Activated CD4-positive, alpha-beta T cell treated with anti-CD3 and anti-CD28 coated beads, Interleukin-2, amount 10 ng/mL, durations not matched to agents 7 days and 5 days (primary cell): ENCODE results near the gene TBC1D1. TPM values are rescaled to one million over a fixed set of nuclear protein-coding genes. Genes with fewer than 3 reads are reported as not detected.

Source experiments
- CTCF ChIA-PET: fragments of 350-600 bp; sonication (Branson Sonifier 250); formaldehyde crosslinking; loops from one replicate; lab custom pipeline; 2021; ENCODE audit warnings: antibody characterized with exemption; lab: Charles Lee
- POLR2A ChIA-PET: fragments of 350-600 bp; sonication (Branson Sonifier 250); formaldehyde crosslinking; loops from one replicate; lab custom pipeline; 2021; ENCODE audit warnings: antibody characterized with exemption; lab: Charles Lee
- DNase-seq: peaks from one replicate; pipeline ENCODE4 v3.0.0-alpha.2; 2020
- H3K27ac Mint-ChIP-seq: one replicate; pipeline ENCODE4 v1.8.0; 2021; ENCODE audit warnings: mild to moderate bottlenecking, moderate library complexity, mixed read lengths
- H3K27me3 Mint-ChIP-seq: one replicate; pipeline ENCODE4 v1.8.0; 2021; ENCODE audit warnings: mixed read lengths
- H3K36me3 Mint-ChIP-seq: one replicate; pipeline ENCODE4 v1.8.0; 2021; ENCODE audit warnings: low read depth, mixed read lengths
- H3K4me1 Mint-ChIP-seq: one replicate; pipeline ENCODE4 v1.8.0; 2021; ENCODE audit warnings: mixed read lengths
- H3K4me3 Mint-ChIP-seq: one replicate; pipeline ENCODE4 v1.8.0; 2021; ENCODE audit warnings: mild to moderate bottlenecking, moderate library complexity, mixed read lengths
- H3K9me3 Mint-ChIP-seq: one replicate; pipeline ENCODE4 v1.8.0; 2021; ENCODE audit warnings: mixed read lengths
- total RNA-seq, 2 experiments: library from RNA; stranded (reverse); gene quantifications; one replicate each; pipeline ENCODE4 v1.2.3, GENCODE V29; 2021

Gene TBC1D1
- total RNA-seq, 2 experiments from 2014 or later: 73.9 to 99.1 TPM

DNA sequence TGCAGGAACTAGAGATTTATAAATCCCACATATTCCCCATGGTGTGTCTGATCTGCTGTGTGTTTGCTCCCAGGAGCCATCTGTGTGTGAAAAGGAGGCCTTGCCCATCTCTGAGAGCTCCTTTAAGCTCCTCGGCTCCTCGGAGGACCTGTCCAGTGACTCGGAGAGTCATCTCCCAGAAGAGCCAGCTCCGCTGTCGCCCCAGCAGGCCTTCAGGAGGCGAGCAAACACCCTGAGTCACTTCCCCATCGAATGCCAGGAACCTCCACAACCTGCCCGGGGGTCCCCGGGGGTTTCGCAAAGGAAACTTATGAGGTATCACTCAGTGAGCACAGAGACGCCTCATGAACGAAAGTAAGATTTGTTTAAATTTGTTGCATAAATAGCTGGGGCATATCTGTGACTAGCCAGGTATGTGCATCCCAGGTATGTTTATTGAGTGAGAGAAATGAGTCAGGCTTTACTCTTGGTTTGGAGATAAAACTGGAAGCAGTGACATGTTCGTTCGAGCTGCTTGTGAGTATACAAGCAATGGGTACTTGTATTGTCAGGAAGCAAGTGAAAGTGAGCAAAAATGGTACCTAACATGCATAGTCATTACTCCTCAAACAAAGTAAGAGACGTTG is 158.8 kb downstream of the TBC1D1 start:
- no peak for DNase-seq
- Mint-ChIP-seq H3K27ac (no peak overlapping the region), H3K4me1 (no peaks in the 10 kb centered on the region), H3K36me3 (peaks cover 39% of the 10 kb centered on the region), H3K9me3 (no peaks in the 10 kb centered on the region), H3K4me3 (no peak overlapping the region), H3K27me3 (no peaks in the 10 kb centered on the region)
- ChIA-PET CTCF (interaction anchor here (1.2 kb wide), 1 partner anchor 448 kb away, joined by 3 read pairs; no protein-coding TSS in a partner anchor), POLR2A (no interaction called here)

- Mint-ChIP-seq H3K27ac (no peak overlapping the region), H3K9me3 (no peaks in the 10 kb centered on the region), H3K4me1 (no peaks in the 10 kb centered on the region), H3K4me3 (no peak overlapping the region), H3K36me3 (peaks cover 39% of the 10 kb centered on the region), H3K27me3 (no peaks in the 10 kb centered on the region)
- no peak for DNase-seq
- POLR2A ChIA-PET: no interaction called here
- CTCF ChIA-PET: interaction anchor here (0.6 to 1.3 kb wide), 3 partner anchors 16 to 705 kb away, joined by 3 to 5 read pairs (median 5); no protein-coding TSS in a partner anchor
These were observed 159.9 kb downstream of the TBC1D1 start for GRCh38 chr4:38050560-38051350.

DNA sequence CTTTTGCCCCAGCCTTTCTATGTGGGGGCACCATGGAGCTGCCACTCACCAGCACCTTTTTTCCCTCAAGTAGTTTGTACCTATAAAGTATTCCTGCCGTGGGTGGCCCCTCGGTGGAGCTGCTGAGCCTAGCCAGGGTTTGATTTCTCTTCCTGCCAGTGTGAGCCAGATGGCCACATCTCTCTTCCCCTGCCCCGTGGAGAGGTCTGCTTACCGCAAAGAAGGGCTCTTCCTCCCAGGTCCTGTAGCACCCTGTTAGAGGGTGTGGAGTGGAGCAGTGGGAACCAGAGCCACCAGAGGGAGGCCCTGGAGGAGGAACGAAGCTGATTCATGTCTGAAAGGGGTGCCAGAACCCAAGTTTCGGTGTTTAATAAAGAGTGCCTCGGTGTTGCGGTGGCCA is 164.7 kb downstream of the TBC1D1 start:
- Mint-ChIP-seq H3K36me3 (peaks cover 45% of the 10 kb centered on the region), H3K9me3 (no peaks in the 10 kb centered on the region), H3K27me3 (no peaks in the 10 kb centered on the region), H3K4me1 (no peaks in the 10 kb centered on the region), H3K4me3 (no peak overlapping the region), H3K27ac (no peak overlapping the region)
- DNase-seq: no peak
- ChIA-PET POLR2A (no interaction called here), CTCF (interaction anchor here (0.6 to 0.7 kb wide), 2 partner anchors 42 to 303 kb away, joined by 3 read pairs; no protein-coding TSS in a partner anchor)

- DNase-seq: no peak
- Mint-ChIP-seq H3K4me3 (no peak overlapping the region), H3K36me3 (peaks cover 43% of the 10 kb centered on the region), H3K4me1 (no peaks in the 10 kb centered on the region), H3K27me3 (no peaks in the 10 kb centered on the region), H3K9me3 (no peaks in the 10 kb centered on the region), H3K27ac (no peak overlapping the region)
- ChIA-PET POLR2A (no interaction called here), CTCF (interaction anchor here (0.6 to 0.7 kb wide), 2 partner anchors 42 to 304 kb away, joined by 3 read pairs; no protein-coding TSS in a partner anchor)
These were observed 165.3 kb downstream of the TBC1D1 start for GRCh38 chr4:38056011-38056685.

- Mint-ChIP-seq H3K36me3 (peaks cover 52% of the 10 kb centered on the region), H3K27ac (no peak overlapping the region), H3K4me3 (no peak overlapping the region), H3K9me3 (no peaks in the 10 kb centered on the region), H3K27me3 (no peaks in the 10 kb centered on the region), H3K4me1 (peaks cover 15% of the 10 kb centered on the region)
- CTCF ChIA-PET: no interaction called here
- POLR2A ChIA-PET: no interaction called here
- no peak for DNase-seq
These were observed 167.3 kb downstream of the TBC1D1 start for GRCh38 chr4:38058151-38058550.

- Mint-ChIP-seq H3K4me3 (no peak overlapping the region), H3K27ac (no peak overlapping the region), H3K36me3 (peaks cover 44% of the 10 kb centered on the region), H3K9me3 (no peaks in the 10 kb centered on the region), H3K27me3 (no peaks in the 10 kb centered on the region), H3K4me1 (peaks cover 16% of the 10 kb centered on the region)
- DNase-seq: no peak
- ChIA-PET POLR2A (no interaction called here), CTCF (interaction anchor here (0.5 to 1.6 kb wide), 2 partner anchors 119 to 800 kb away, joined by 4 read pairs; no protein-coding TSS in a partner anchor)
These were observed 170.0 kb downstream of the TBC1D1 start for GRCh38 chr4:38060829-38061431.

GRCh38 chr4:38062088-38062775 is 171.3 kb downstream of the TBC1D1 start:
- peak; percentile 74 for DNase-seq
- H3K27ac Mint-ChIP-seq: peak overlapping the region; percentile 78
- peaks cover 16% of the 10 kb centered on the region for H3K4me1 Mint-ChIP-seq
- peak overlapping the region; percentile 69 for H3K4me3 Mint-ChIP-seq
- peaks cover 38% of the 10 kb centered on the region for H3K36me3 Mint-ChIP-seq
- POLR2A ChIA-PET: no interaction called here
- H3K9me3 Mint-ChIP-seq: no peaks in the 10 kb centered on the region
- CTCF ChIA-PET: interaction anchor here (0.5 to 1.6 kb wide), 10 partner anchors 16 to 1818 kb away, joined by 3 to 8 read pairs (median 4); no protein-coding TSS in a partner anchor
- H3K27me3 Mint-ChIP-seq: no peaks in the 10 kb centered on the region

GRCh38 chr4:38062776-38063097 is 171.9 kb downstream of the TBC1D1 start:
- H3K9me3 Mint-ChIP-seq: no peaks in the 10 kb centered on the region
- H3K27me3 Mint-ChIP-seq: no peaks in the 10 kb centered on the region
- no peak for DNase-seq
- peak overlapping the region; percentile 12 for H3K4me3 Mint-ChIP-seq
- H3K27ac Mint-ChIP-seq: no peak overlapping the region
- H3K36me3 Mint-ChIP-seq: peaks cover 36% of the 10 kb centered on the region
- H3K4me1 Mint-ChIP-seq: peaks cover 16% of the 10 kb centered on the region
- POLR2A ChIA-PET: no interaction called here
- CTCF ChIA-PET: interaction anchor here (0.5 to 1.6 kb wide), 10 partner anchors 16 to 1818 kb away, joined by 3 to 8 read pairs (median 4); no protein-coding TSS in a partner anchor

- CTCF ChIA-PET: interaction anchor here (1.2 kb wide), 1 partner anchor 115 kb away, joined by 3 read pairs; no protein-coding TSS in a partner anchor
- Mint-ChIP-seq H3K9me3 (no peaks in the 10 kb centered on the region), H3K4me3 (no peak overlapping the region), H3K27ac (no peak overlapping the region), H3K27me3 (no peaks in the 10 kb centered on the region), H3K36me3 (peaks cover 31% of the 10 kb centered on the region), H3K4me1 (peaks cover 32% of the 10 kb centered on the region)
- POLR2A ChIA-PET: no interaction called here
- no peak for DNase-seq
These were observed 174.3 kb downstream of the TBC1D1 start for GRCh38 chr4:38065176-38065575.

DNA sequence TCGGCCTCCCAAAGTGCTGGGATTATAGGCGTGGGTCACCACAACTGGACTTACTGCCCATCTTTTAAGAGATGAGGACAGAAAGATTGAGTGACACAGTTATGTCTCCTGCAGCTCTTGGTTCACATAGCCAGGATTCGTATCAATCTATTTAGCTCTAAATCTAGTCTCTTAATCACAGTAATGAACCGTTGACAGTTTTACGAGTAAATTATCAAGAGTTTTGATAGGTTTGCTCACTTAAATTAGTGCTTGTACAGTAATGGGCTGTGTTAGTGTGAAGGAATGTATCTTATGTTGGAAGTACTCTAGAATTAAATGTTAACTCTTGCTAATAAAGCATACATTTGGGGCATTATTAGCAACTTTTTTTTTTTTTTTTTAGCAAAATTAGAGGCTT is 175.0 kb downstream of the TBC1D1 start:
- ChIA-PET CTCF (interaction anchor here (1.2 kb wide), 1 partner anchor 15 kb away, joined by 3 read pairs; no protein-coding TSS in a partner anchor), POLR2A (no interaction called here)
- Mint-ChIP-seq H3K27me3 (no peaks in the 10 kb centered on the region), H3K4me1 (peaks cover 34% of the 10 kb centered on the region), H3K36me3 (peaks cover 35% of the 10 kb centered on the region), H3K27ac (no peak overlapping the region), H3K4me3 (no peak overlapping the region), H3K9me3 (no peaks in the 10 kb centered on the region)
- no peak for DNase-seq

DNA sequence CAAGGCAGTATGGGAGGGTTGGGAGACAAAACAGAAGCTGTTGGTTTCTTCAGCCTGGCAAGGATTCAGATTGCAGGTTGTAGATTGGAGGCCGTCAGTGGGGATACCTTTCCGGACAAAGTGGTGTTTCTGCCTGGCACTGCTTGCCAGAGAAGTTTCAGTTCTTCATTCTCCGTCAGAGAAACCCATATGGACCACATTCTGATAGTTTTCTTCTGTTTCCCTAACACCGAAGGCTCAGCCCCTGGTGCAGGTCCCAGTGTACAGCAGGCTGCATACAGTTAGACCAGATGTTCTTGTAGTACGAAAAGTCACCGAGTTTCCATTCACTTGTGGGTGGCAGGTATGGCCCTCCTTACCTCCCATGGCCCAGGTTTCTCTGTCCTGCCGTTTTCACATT is 176.6 kb downstream of the TBC1D1 start:
- CTCF ChIA-PET: interaction anchor here (0.6 kb wide), 1 partner anchor 435 kb away, joined by 3 read pairs; no protein-coding TSS in a partner anchor
- no peak overlapping the region for H3K27ac Mint-ChIP-seq
- H3K27me3 Mint-ChIP-seq: no peaks in the 10 kb centered on the region
- POLR2A ChIA-PET: no interaction called here
- no peak for DNase-seq
- H3K9me3 Mint-ChIP-seq: no peaks in the 10 kb centered on the region
- peaks cover 41% of the 10 kb centered on the region for H3K36me3 Mint-ChIP-seq
- H3K4me3 Mint-ChIP-seq: no peak overlapping the region
- peaks cover 39% of the 10 kb centered on the region for H3K4me1 Mint-ChIP-seq

DNA sequence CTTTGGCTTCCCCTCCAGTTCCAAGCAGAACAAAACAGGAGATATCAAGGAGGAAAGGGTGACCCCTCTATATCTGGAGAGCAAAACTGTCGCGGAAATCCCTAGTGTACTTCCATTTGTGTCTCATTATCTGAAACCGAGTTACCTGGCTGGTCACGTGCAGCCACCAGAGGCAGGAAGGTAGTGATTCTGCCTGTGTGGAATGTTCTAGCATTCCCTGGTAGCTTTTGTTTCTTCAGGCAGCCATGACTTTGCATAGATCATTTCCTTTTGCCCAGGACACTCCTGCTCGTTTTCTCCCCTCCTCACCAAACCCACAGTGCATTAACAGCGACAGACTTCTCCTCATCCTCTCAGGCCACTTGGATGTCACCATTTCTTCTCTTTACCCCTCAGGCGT is 177.2 kb downstream of the TBC1D1 start:
- CTCF ChIA-PET: interaction anchor here (1.7 kb wide), 2 partner anchors 18 to 113 kb away, joined by 4 read pairs; no protein-coding TSS in a partner anchor

More for the DNA sequence above, 177.2 kb downstream of the TBC1D1 start:
- DNase-seq: no peak
- Mint-ChIP-seq H3K27ac (no peak overlapping the region), H3K36me3 (peaks cover 41% of the 10 kb centered on the region), H3K9me3 (no peaks in the 10 kb centered on the region), H3K4me3 (no peak overlapping the region), H3K27me3 (no peaks in the 10 kb centered on the region), H3K4me1 (peaks cover 39% of the 10 kb centered on the region)
- POLR2A ChIA-PET: interaction anchor here (0.5 kb wide), 1 partner anchor 1505 kb away, joined by 3 read pairs; no protein-coding TSS in a partner anchor
